ENCODE data around the gene ACOT11. TPM values are rescaled to one million over a fixed set of nuclear protein-coding genes. Genes with fewer than 3 reads are reported as not detected.

The ACOT11 gene
- total and polyA plus RNA-seq, 2 of the 4 experiments (the other 2 are of a cell fraction): 2.5 to 2.7 TPM

DNA sequence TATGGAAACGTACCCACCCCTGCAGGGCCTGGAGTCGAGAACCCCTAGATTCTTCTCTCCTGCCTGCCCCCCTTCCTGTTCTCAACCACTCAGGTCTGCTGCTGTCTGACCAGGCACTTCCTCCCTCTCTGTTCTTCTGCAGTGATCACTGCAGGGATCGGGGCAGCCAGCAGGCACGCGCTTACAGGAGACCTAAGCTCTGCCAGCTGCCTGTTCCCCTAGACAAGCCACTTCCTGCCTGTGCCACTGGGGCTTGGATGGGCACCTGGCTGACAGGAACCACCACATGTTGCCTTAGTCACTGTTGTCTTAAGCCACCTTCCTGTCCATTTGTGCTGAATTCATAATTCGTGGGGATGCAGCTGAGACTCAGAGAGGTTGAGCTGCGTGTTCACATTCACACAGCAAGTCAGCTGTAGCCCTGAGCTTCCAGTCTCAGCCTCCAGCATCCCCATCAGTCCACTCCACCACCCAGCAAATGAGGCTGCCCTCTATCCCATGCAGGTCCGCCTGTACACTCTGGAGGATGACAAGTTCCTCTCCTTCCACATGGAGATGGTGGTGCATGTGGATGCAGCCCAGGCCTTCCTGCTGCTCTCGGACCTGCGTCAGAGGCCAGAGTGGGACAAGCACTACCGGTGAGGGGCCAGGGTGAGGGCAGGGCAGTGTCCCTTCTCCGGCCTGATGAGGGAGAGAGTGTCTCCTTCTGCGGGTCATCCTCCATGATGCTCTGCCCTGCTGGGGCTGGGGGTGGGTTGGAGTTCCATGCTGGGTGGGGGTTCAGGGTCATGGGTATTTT, 56.7 kb downstream of the ACOT11 start:
- Histone ChIP-seq H2AK5ac (ENCODE audit: low read depth, low read length) (no peak overlapping the region), H2AFZ (replicated peaks; ENCODE audit: low read length, poor library complexity) (no peak overlapping the region), H3K4me1 (ENCODE audit: control insufficient read depth, insufficient read depth, low read length) (no peaks in the 10 kb centered on the region), H4K5ac (ENCODE audit: low read depth, low read length) (no peak overlapping the region), H3K18ac (ENCODE audit: low read depth, low read length) (no peak overlapping the region), H4K20me1 (ENCODE audit: insufficient read depth, low read length) (no peaks in the 10 kb centered on the region), H3K14ac (replicated peaks; ENCODE audit: low read depth, low read length) (no peak overlapping the region), H3K4ac (ENCODE audit: low read depth, low read length) (no peak overlapping the region), H3K9me1 (ENCODE audit: insufficient read depth, low read length) (peaks cover 8% of the 10 kb centered on the region), H3K27me3 (ENCODE audit: control insufficient read depth, insufficient read depth, low read length) (no peaks in the 10 kb centered on the region), H3K9ac (ENCODE audit: low read depth, low read length) (no peak overlapping the region), H3K27ac (ENCODE audit: insufficient read depth, low read length) (no peak overlapping the region), H2AK9ac (replicated peaks; ENCODE audit: low read depth, low read length, poor library complexity) (no peak overlapping the region), H3K56ac (ENCODE audit: extremely low read depth, insufficient read depth, low read length) (no peak overlapping the region), H3K9me3 (ENCODE audit: control insufficient read depth, insufficient read depth, low read length) (no peaks in the 10 kb centered on the region), H4K91ac (ENCODE audit: insufficient read depth, low read depth, low read length) (no peak overlapping the region), H2BK15ac (ENCODE audit: low read depth, low read length) (no peak overlapping the region), H4K8ac (ENCODE audit: low read depth in 2 of 2, low read length in 2 of 2) (no peak overlapping the region), H3K4me3 (ENCODE audit: insufficient read depth, low read depth, low read length) (no peak overlapping the region), H3K4me2 (ENCODE audit: low read depth, low read length) (no peak overlapping the region), H3K23ac (ENCODE audit: low read depth, low read length) (no peak overlapping the region), H3K79me1 (ENCODE audit: low read depth in 1 of 2, low read length in 2 of 2) (no peaks in the 10 kb centered on the region), H3K36me3 (ENCODE audit: control insufficient read depth, insufficient read depth, low read length) (no peaks in the 10 kb centered on the region), H2BK5ac (ENCODE audit: low read depth, low read length, poor library complexity, severe bottlenecking) (no peak overlapping the region), H2BK120ac (ENCODE audit: low read depth, low read length) (no peak overlapping the region), H2BK20ac (ENCODE audit: low read depth, low read length) (no peak overlapping the region)
- intact Hi-C loops (cut with micrococcal nuclease): no loop called here
- DNase-seq (no peak), ATAC-seq (ENCODE audit: low read depth) (no peak)
- dilution Hi-C loops (cut with HindIII; ENCODE audit: low sequenced_read_pairs, unreplicated experiment): no loop called here
- in situ Hi-C loops (cut with MboI; ENCODE audit: low sequenced_read_pairs): no loop called here
- WGBS, 2 experiments (ENCODE audit: extremely low coverage in 2 of 2, insufficient read length in 1 of 2): 90% methylated on average over 6 of the region's 13 CpGs; no CpG with 5 or more reads in 1 of the 2 experiments
- TF ChIP-seq, protein P1, sequence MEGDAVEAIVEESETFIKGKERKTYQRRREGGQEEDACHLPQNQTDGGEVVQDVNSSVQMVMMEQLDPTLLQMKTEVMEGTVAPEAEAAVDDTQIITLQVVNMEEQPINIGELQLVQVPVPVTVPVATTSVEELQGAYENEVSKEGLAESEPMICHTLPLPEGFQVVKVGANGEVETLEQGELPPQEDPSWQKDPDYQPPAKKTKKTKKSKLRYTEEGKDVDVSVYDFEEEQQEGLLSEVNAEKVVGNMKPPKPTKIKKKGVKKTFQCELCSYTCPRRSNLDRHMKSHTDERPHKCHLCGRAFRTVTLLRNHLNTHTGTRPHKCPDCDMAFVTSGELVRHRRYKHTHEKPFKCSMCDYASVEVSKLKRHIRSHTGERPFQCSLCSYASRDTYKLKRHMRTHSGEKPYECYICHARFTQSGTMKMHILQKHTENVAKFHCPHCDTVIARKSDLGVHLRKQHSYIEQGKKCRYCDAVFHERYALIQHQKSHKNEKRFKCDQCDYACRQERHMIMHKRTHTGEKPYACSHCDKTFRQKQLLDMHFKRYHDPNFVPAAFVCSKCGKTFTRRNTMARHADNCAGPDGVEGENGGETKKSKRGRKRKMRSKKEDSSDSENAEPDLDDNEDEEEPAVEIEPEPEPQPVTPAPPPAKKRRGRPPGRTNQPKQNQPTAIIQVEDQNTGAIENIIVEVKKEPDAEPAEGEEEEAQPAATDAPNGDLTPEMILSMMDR (conservative IDR thresholded peaks at IDR 0.05; ENCODE audit: low read depth, low read length): no peak
- TF ChIP-seq, protein P2, sequence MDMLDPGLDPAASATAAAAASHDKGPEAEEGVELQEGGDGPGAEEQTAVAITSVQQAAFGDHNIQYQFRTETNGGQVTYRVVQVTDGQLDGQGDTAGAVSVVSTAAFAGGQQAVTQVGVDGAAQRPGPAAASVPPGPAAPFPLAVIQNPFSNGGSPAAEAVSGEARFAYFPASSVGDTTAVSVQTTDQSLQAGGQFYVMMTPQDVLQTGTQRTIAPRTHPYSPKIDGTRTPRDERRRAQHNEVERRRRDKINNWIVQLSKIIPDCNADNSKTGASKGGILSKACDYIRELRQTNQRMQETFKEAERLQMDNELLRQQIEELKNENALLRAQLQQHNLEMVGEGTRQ (IDR thresholded peaks at IDR 0.05; ENCODE audit: low read depth, low read length): no peak
- TF ChIP-seq SMC3 (IDR thresholded peaks at IDR 0.05; ENCODE audit: low read depth, low read length) (no peak), FOS (IDR thresholded peaks at IDR 0.05; ENCODE audit: low read depth, low read length) (no peak)
- POLR2A ChIA-PET (ENCODE audit: unreplicated experiment): no interaction called here
- CTCF ChIA-PET: no interaction called here
- BruUV-seq (replicated peaks): no TSS peak
